ENCODE data around the gene ZC3H6.

- TF ChIP-seq CTCF (IDR thresholded peaks at IDR 0.05) (no peak), POLR2A (IDR thresholded peaks at IDR 0.05) (no peak), EP300 (IDR thresholded peaks at IDR 0.05) (no peak)
Observed at GRCh38 chr2:112230371-112230770, 45.0 kb upstream of the ZC3H6 start.
